Loucy (cell line): ENCODE results near the gene ELN.

Experiments
- CTCF ChIP-seq: fragments of 200-600 bp; sonication (generic); conservative IDR thresholded peaks from 2 replicates; pipeline ENCODE4 v1.5.1; 2014; ENCODE audit warnings: mild to moderate bottlenecking, antibody characterized with exemption, low read length
- EZH2phosphoT487 ChIP-seq: fragments of 200-600 bp; IDR thresholded peaks from 2 replicates; pipeline ENCODE4 v1.6.1; 2018; ENCODE audit warnings: antibody characterized with exemption, mild to moderate bottlenecking, moderate library complexity, borderline replicate concordance

DNA sequence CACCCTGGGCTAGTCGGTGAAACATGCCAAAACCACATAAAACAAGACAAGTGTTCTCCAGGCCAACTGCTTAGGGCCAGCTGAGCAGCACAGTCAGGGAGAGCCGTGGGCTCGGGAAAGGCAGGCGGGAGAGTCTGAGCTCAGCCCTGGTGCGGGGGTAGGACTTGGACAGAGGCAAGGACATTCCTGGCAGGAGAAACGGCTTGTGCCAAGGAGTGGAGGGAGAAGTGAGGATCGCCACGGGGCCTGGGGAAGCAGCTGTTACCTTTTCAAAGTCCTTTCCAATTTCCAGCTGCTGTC, 4.2 kb downstream of the ELN start:
- TF ChIP-seq CTCF (no peak), EZH2phosphoT487 (no peak)
